GM18507 (cell line): ENCODE measurements around the gene ZNF688.
"Not testable (repeated sequence)": the region's sequence is repeated elsewhere in the genome, so short reads cannot be mapped to it uniquely, and the experiment has no call there.

ENCODE experiments used
- DNase-seq: peaks from one replicate; pipeline ENCODE4 v3.0.0; 2011; ENCODE audit warnings: low read depth; ENCODE audit not compliant: insufficient read length; ENCODE audit errors: extremely low spot score
- FAIRE-seq: peaks from 2 replicates; lab custom pipeline; 2011; peaks lifted over from hg19 to GRCh38; lab: Jason Lieb, UNC

The ZNF688 gene

GRCh38 chr16:30536391-30537024, 35.0 kb downstream of the ZNF688 start:
- FAIRE-seq, DNase-seq: not testable (repeated sequence)

GRCh38 chr16:30535777-30536190, 35.7 kb downstream of the ZNF688 start:
- FAIRE-seq (peak; percentile 53), DNase-seq (peak; percentile 57)

GRCh38 chr16:30535106-30535776, 36.3 kb downstream of the ZNF688 start:
- DNase-seq (no peak), FAIRE-seq (no peak)

- FAIRE-seq (peak; percentile 81), DNase-seq (peak; percentile 86)
Measured at GRCh38 chr16:30534368-30535105, 37.0 kb downstream of the ZNF688 start, which contains the start of gene ZNF747. Gene ZNF747, minus strand, starts transcription at chr16:30534858. Its CDS starts 179 bp downstream, at chr16:30534679.

- FAIRE-seq (no peak), DNase-seq (no peak)
Measured at GRCh38 chr16:30533748-30534367, 37.7 kb downstream of the ZNF688 start.

- DNase-seq (no peak), FAIRE-seq (no peak)
Measured at GRCh38 chr16:30533146-30533522, 38.4 kb downstream of the ZNF688 start.

GRCh38 chr16:30532285-30533145, 39.0 kb downstream of the ZNF688 start:
- no peak for FAIRE-seq

GRCh38 chr16:30530163-30531037, 41.1 kb downstream of the ZNF688 start:
- DNase-seq (no peak), FAIRE-seq (no peak)

More at GRCh38 chr16:30532285-30533145, 39.0 kb downstream of the ZNF688 start:
- DNase-seq, result no peak

- no peak for DNase-seq
- no peak for FAIRE-seq
Measured at GRCh38 chr16:30528799-30529457, 42.6 kb downstream of the ZNF688 start.

- FAIRE-seq (no peak), DNase-seq (peak; percentile 32)
Measured at GRCh38 chr16:30527635-30528178, 43.8 kb downstream of the ZNF688 start.

GRCh38 chr16:30526823-30527634, 44.5 kb downstream of the ZNF688 start:
- DNase-seq, result peak; percentile 91
- peak; percentile 96 for FAIRE-seq

GRCh38 chr16:30526137-30526822, 45.2 kb downstream of the ZNF688 start, which contains the start of gene ZNF768:
Gene ZNF768, minus strand, starts transcription at chr16:30526566. Its CDS starts 153 bp downstream, at chr16:30526413.
- DNase-seq (peak; percentile 38), FAIRE-seq (no peak)

GRCh38 chr16:30525844-30526136, 45.7 kb downstream of the ZNF688 start:
- FAIRE-seq (no peak), DNase-seq (no peak)

- DNase-seq, result no peak
- FAIRE-seq, result no peak
Measured at GRCh38 chr16:30524575-30525568, 46.6 kb downstream of the ZNF688 start.
